Liver (tissue), 9 donors: ENCODE data around the gene SLC49A3. TPM values are rescaled to one million over a fixed set of nuclear protein-coding genes. Genes with fewer than 3 reads are reported as not detected.

Source experiments
- DNase-seq: peaks from one replicate; pipeline ENCODE4 v3.0.0-alpha.2; 2017; ENCODE audit warnings: low spot score
- H3K27ac ChIP-seq, 2 donors: one replicate each; pipeline ENCODE4 v1.7.0; 2013; ENCODE audit warnings: inconsistent platforms in 2 of 2, low read length in 2 of 2, control low read depth in 1 of 2, low read depth in 1 of 2, mild to moderate bottlenecking in 1 of 2
- H3K27me3 ChIP-seq, 4 donors: one replicate each; pipeline versions ENCODE4 v1.6.1 to v1.7.0; 2013; ENCODE audit warnings: low read length in 3 of 4, inconsistent platforms in 1 of 4, mild to moderate bottlenecking in 1 of 4, moderate library complexity in 1 of 4; ENCODE audit not compliant: control insufficient read depth in 4 of 4, insufficient read depth in 4 of 4
- H3K36me3 ChIP-seq, 4 donors: one replicate each; pipeline versions ENCODE4 v1.6.1 to v1.7.0; 2013; ENCODE audit warnings: low read length in 3 of 4, mild to moderate bottlenecking in 3 of 4, low read depth in 1 of 4, moderate library complexity in 1 of 4; ENCODE audit not compliant: control insufficient read depth in 4 of 4, insufficient read depth in 3 of 4
- H3K4me1 ChIP-seq, 4 donors: one replicate each; pipeline versions ENCODE4 v1.6.1 to v1.7.0; 2013; ENCODE audit warnings: low read length in 3 of 4, mild to moderate bottlenecking in 3 of 4, moderate library complexity in 1 of 4; ENCODE audit not compliant: control insufficient read depth in 4 of 4, insufficient read depth in 4 of 4
- H3K4me3 ChIP-seq, 3 donors: one replicate each; pipeline versions ENCODE4 v1.6.1 to v1.7.0; 2013; ENCODE audit warnings: low read length in 3 of 3, control low read depth in 1 of 3, low read depth in 1 of 3, mild to moderate bottlenecking in 1 of 3
- H3K9ac ChIP-seq, 2 donors: one replicate each; pipeline ENCODE4 v1.7.0; 2013; ENCODE audit warnings: low read length in 2 of 2, mild to moderate bottlenecking in 2 of 2, moderate library complexity in 2 of 2, control low read depth in 1 of 2, low read depth in 1 of 2
- H3K9me3 ChIP-seq, 4 donors: one replicate each; pipeline versions ENCODE4 v1.6.1 to v1.7.0; 2013; ENCODE audit warnings: low read length in 3 of 4; ENCODE audit not compliant: control insufficient read depth in 4 of 4
- ATF3 ChIP-seq: IDR thresholded peaks from 2 replicates; pipeline ENCODE4 v1.6.1; 2016; ENCODE audit warnings: antibody characterized with exemption
- CTCF ChIP-seq: fragments of 150-350 bp; IDR thresholded peaks from 2 replicates; pipeline ENCODE4 v1.5.1; 2017; ENCODE audit warnings: improper control_type of control experiment, low read depth, low read length; ENCODE audit not compliant: missing input control
- FOXA1 ChIP-seq: IDR thresholded peaks from 2 replicates; pipeline ENCODE4 v1.6.1; 2016; ENCODE audit warnings: antibody characterized with exemption
- FOXA2 ChIP-seq: IDR thresholded peaks from 2 replicates; pipeline ENCODE4 v1.6.1; 2016; ENCODE audit warnings: antibody characterized with exemption
- HNF4A ChIP-seq, 2 donors: conservative IDR thresholded peaks; 2 replicates each; pipeline ENCODE4 v1.6.1; 2016; ENCODE audit warnings: antibody characterized with exemption in 2 of 2, mild to moderate bottlenecking in 2 of 2
- JUND ChIP-seq, 2 donors: IDR thresholded peaks; 2 replicates each; pipeline ENCODE4 v1.6.1; 2016; ENCODE audit warnings: antibody characterized with exemption in 2 of 2
- NR2F2 ChIP-seq: IDR thresholded peaks from 2 replicates; pipeline ENCODE4 v1.6.1; 2016; ENCODE audit warnings: antibody characterized with exemption
- RAD21 ChIP-seq, 2 donors: IDR thresholded peaks; 2 replicates each; pipeline ENCODE4 v1.6.1; 2016; ENCODE audit warnings: antibody characterized with exemption in 2 of 2, mild to moderate bottlenecking in 2 of 2
- REST ChIP-seq: IDR thresholded peaks from 2 replicates; pipeline ENCODE4 v1.6.1; 2016; ENCODE audit warnings: antibody characterized with exemption, mild to moderate bottlenecking
- RXRA ChIP-seq, 2 donors: IDR thresholded peaks; 2 replicates each; pipeline ENCODE4 v1.6.1; 2017 to 2018; ENCODE audit warnings: antibody characterized with exemption in 2 of 2, mild to moderate bottlenecking in 1 of 2
- SP1 ChIP-seq: IDR thresholded peaks from 2 replicates; pipeline ENCODE4 v1.6.1; 2018; ENCODE audit warnings: antibody characterized with exemption, mild to moderate bottlenecking
- YY1 ChIP-seq: IDR thresholded peaks from 2 replicates; pipeline ENCODE4 v1.6.1; 2016; ENCODE audit warnings: antibody characterized with exemption, mild to moderate bottlenecking
- ZBTB33 ChIP-seq: IDR thresholded peaks from 2 replicates; pipeline ENCODE4 v1.6.1; 2016; ENCODE audit warnings: antibody characterized with exemption
- WGBS: extraction: QIAGEN DNeasy Blood & Tissue Kit; methylation state at CpG from one replicate; pipeline ENCODE4 v1.1.7; 2013; 5-methylcytosine and 5-hydroxymethylcytosine counted together
- polyA plus RNA-seq, 2 donors: library from polyadenylated mRNA; stranded (reverse) in 1 of 2; unstranded in 1 of 2; fragments of 200-250 nt in 1 of 2; fragments of >200 nt in 1 of 2; fragmentation: Nextera tagmentation in 1 of 2; extraction: Ambion mirVana in 1 of 2; gene quantifications; one replicate each; pipeline versions ENCODE4 v1.2.1 to v1.2.3, GENCODE V29; 2013 to 2015
- total RNA-seq, 2 donors: library from RNA; depleted of rRNA; stranded (reverse); fragments of >200 nt; gene quantifications; one replicate each; pipeline ENCODE4 v1.2.3, GENCODE V29; 2014
- donor health status: healthy.
- donor health status: healthy.
- donor health status: healthy.
- donor health status: healthy.
- donor health status: healthy.

Gene SLC49A3
- total and polyA plus RNA-seq, 4 donors: 0.40 to 3.6 (median 2.0) TPM

GRCh38 chr4:687971-688853, 739 bp downstream of the SLC49A3 start:
- H3K36me3 ChIP-seq: no peaks in the 10 kb centered on the region
- no peaks in the 10 kb centered on the region for H3K27me3 ChIP-seq
- DNase-seq: no peak
- peak overlapping the region; percentile 68 to 79 for H3K27ac ChIP-seq
- WGBS: 67% methylated on average over 26 of the region's 26 CpGs
- peak in 1 of 2 donors; percentile 21 for TF ChIP-seq HNF4A (conservative IDR thresholded peaks at IDR 0.05)
- no peak for TF ChIP-seq RXRA (IDR thresholded peaks at IDR 0.05)
- H3K4me1 ChIP-seq: peaks cover 9 to 32% (median 21%) of the 10 kb centered on the region in 4 donors
- no peaks in the 10 kb centered on the region for H3K9me3 ChIP-seq
- no peak overlapping the region for H3K9ac ChIP-seq
- peak overlapping the region in 1 of 3 donors; percentile 50 for H3K4me3 ChIP-seq

GRCh38 chr4:687048-687970, 1.6 kb downstream of the SLC49A3 start:
- H3K4me1 ChIP-seq: peaks cover 9 to 32% (median 19%) of the 10 kb centered on the region in 4 donors
- TF ChIP-seq NR2F2: peak; percentile 48
- peak; percentile 84 to 86 for TF ChIP-seq RXRA (IDR thresholded peaks at IDR 0.05)
- TF ChIP-seq SP1: peak; percentile 68
- peak in 1 of 2 donors; percentile 76 for TF ChIP-seq JUND (IDR thresholded peaks at IDR 0.05)
- no peak for TF ChIP-seq RAD21 (IDR thresholded peaks at IDR 0.05)
- TF ChIP-seq HNF4A (conservative IDR thresholded peaks at IDR 0.05): peak; percentile 77 to 79
- TF ChIP-seq YY1: no peak
- TF ChIP-seq REST: peak; percentile 46
- TF ChIP-seq FOXA1: no peak
- WGBS: 53% methylated on average over 38 of the region's 38 CpGs
- H3K36me3 ChIP-seq: no peaks in the 10 kb centered on the region
- H3K27me3 ChIP-seq: no peaks in the 10 kb centered on the region
- H3K9me3 ChIP-seq: no peaks in the 10 kb centered on the region
- no peak overlapping the region for H3K9ac ChIP-seq
- DNase-seq: no peak
- H3K27ac ChIP-seq: peak overlapping the region; percentile 60 to 79
- peak overlapping the region in 1 of 3 donors; percentile 3 for H3K4me3 ChIP-seq

- 94% methylated on average over 31 of the region's 31 CpGs for WGBS
- Histone ChIP-seq H3K9me3 (no peaks in the 10 kb centered on the region), H3K4me1 (peaks cover 9 to 32% (median 19%) of the 10 kb centered on the region in 4 donors), H3K4me3 (no peak overlapping the region), H3K36me3 (no peaks in the 10 kb centered on the region), H3K9ac (no peak overlapping the region), H3K27me3 (no peaks in the 10 kb centered on the region), H3K27ac (peak overlapping the region; percentile 60 to 79)
- no peak for DNase-seq
- no peak for TF ChIP-seq ZBTB33
- TF ChIP-seq NR2F2: no peak
- no peak for TF ChIP-seq HNF4A (conservative IDR thresholded peaks at IDR 0.05)
- no peak for TF ChIP-seq CTCF
- no peak for TF ChIP-seq ATF3
- no peak for TF ChIP-seq FOXA1
- TF ChIP-seq FOXA2: no peak
- TF ChIP-seq RXRA (IDR thresholded peaks at IDR 0.05): no peak
Observed at GRCh38 chr4:686413-687040, 2.4 kb downstream of the SLC49A3 start.
